ENCODE data around the gene STRAP.

Gene STRAP

DNA sequence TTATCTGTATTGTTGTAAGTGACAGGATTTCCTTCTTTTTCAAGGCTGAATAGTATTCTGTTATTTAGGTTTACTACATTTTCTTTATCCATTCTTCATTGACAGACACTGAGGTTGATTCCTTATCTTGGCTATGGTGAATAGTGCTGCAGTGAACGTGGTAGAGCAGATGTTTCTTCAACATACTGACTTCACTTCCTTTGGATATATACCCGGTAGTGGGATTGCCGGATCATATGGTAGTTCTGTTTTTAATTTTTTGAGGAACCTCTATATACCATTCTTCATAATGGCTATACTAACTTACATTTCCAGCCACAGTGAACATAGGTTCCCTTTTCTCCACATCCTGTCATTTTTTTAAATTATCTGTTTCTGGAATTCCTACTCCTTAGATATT lies 50.8 kb downstream of the STRAP start:
- H3K4me3 ChIP-seq (ENCODE audit: low read depth, low read length, poor library complexity, severe bottlenecking) = no peak overlapping the region
- H3F3A ChIP-seq (ENCODE audit: insufficient read depth, low read length) = no peaks in the 10 kb centered on the region
- H3K79me2 ChIP-seq (ENCODE audit: insufficient read depth, low read length) = peaks cover 5% of the 10 kb centered on the region; the same call in 1 of the 2 replicates
- TF ChIP-seq EZH2 (IDR thresholded peaks at IDR 0.05; ENCODE audit: borderline replicate concordance, low read length) (no peak), CTCF (IDR thresholded peaks at IDR 0.05; ENCODE audit: low read length) (no peak)
- no peaks in the 10 kb centered on the region for H3K27me3 ChIP-seq (ENCODE audit: insufficient read depth, low read length)
- no peaks in the 10 kb centered on the region for H3K4me1 ChIP-seq (ENCODE audit: insufficient read depth, low read length, severe bottlenecking)
- H3K9ac ChIP-seq (ENCODE audit: low read length) = no peak overlapping the region
- H4K20me1 ChIP-seq (ENCODE audit: insufficient read depth, low read length) = no peaks in the 10 kb centered on the region
- H3K9me2 ChIP-seq (ENCODE audit: low read depth, low read length) = no peaks in the 10 kb centered on the region
- no peaks in the 10 kb centered on the region for H3K9me3 ChIP-seq (ENCODE audit: low read length)
- no peak overlapping the region for H2AFZ ChIP-seq (ENCODE audit: low read length)
- no peaks in the 10 kb centered on the region for H3K36me3 ChIP-seq (ENCODE audit: insufficient read depth, low read length)
- no peak overlapping the region for H3K27ac ChIP-seq (ENCODE audit: low read depth, low read length, poor library complexity, severe bottlenecking)
- no peak overlapping the region for H3K4me2 ChIP-seq (ENCODE audit: low read length)

DNA sequence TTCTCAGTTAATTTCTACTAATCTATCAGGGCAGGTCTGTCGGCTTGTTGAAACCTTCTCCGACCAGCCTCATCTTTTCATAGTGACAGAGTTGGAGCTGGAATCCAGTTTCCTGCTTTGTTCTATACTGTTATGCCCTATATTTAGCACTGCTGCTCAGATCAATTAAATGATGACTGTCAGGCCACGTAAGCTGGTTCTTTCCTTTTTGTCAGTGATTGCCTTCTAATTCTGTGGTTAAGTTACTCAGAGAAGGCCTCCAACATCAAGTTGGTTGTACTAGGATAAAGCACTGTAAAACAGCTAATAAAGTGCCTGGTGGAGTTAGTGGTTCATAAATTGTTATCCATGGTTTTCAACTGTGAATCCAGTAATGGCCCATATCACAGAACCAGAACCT lies 51.6 kb downstream of the STRAP start:
- H3K4me2 ChIP-seq (ENCODE audit: low read length) = no peak overlapping the region
- H3K4me3 ChIP-seq (ENCODE audit: low read depth, low read length, poor library complexity, severe bottlenecking) = no peak overlapping the region
- no peaks in the 10 kb centered on the region for H3K9me2 ChIP-seq (ENCODE audit: low read depth, low read length)
- peaks cover 5% of the 10 kb centered on the region; the same call in 1 of the 2 replicates for H3K79me2 ChIP-seq (ENCODE audit: insufficient read depth, low read length)
- no peak overlapping the region for H2AFZ ChIP-seq (ENCODE audit: low read length)
- H3K4me1 ChIP-seq (ENCODE audit: insufficient read depth, low read length, severe bottlenecking) = no peaks in the 10 kb centered on the region
- H3K27ac ChIP-seq (ENCODE audit: low read depth, low read length, poor library complexity, severe bottlenecking) = no peak overlapping the region
- H3F3A ChIP-seq (ENCODE audit: insufficient read depth, low read length) = no peaks in the 10 kb centered on the region
- no peaks in the 10 kb centered on the region; the same call in 1 of the 2 replicates for H3K9me3 ChIP-seq (ENCODE audit: low read length)
- no peak overlapping the region for H3K9ac ChIP-seq (ENCODE audit: low read length)
- no peaks in the 10 kb centered on the region for H4K20me1 ChIP-seq (ENCODE audit: insufficient read depth, low read length)
- TF ChIP-seq EZH2 (IDR thresholded peaks at IDR 0.05; ENCODE audit: borderline replicate concordance, low read length) (no peak), CTCF (IDR thresholded peaks at IDR 0.05; ENCODE audit: low read length) (no peak)
- H3K27me3 ChIP-seq (ENCODE audit: insufficient read depth, low read length) = no peaks in the 10 kb centered on the region
- no peaks in the 10 kb centered on the region for H3K36me3 ChIP-seq (ENCODE audit: insufficient read depth, low read length)

DNA sequence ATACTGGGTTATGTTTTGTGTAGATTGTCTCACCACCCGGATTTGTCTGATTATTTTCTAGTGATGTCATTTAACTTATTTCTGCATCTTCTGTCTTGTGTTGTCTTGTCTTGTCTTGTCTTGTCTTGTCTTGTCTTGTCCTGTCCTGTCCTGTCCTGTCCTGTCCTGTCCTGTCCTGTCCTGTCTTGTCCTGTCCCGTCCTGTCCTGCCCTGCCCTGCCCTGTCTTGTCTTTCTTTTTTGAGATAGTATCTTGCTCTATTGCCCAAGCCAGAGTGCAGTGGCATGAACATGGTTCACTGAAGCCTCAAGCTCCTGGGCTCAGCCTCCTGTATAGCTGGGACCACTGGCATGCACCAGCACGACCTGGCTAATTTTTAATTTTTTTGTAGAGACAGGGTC lies 54.6 kb downstream of the STRAP start:
- no peak for TF ChIP-seq CTCF (IDR thresholded peaks at IDR 0.05; ENCODE audit: low read length)
- TF ChIP-seq EZH2 (IDR thresholded peaks at IDR 0.05; ENCODE audit: borderline replicate concordance, low read length) = no peak
- H3K27me3 ChIP-seq (ENCODE audit: insufficient read depth, low read length) = no peaks in the 10 kb centered on the region

More for the DNA sequence above, 54.6 kb downstream of the STRAP start:
- H3K4me1 ChIP-seq (ENCODE audit: insufficient read depth, low read length, severe bottlenecking) = no peaks in the 10 kb centered on the region
- no peaks in the 10 kb centered on the region for H3K9me2 ChIP-seq (ENCODE audit: low read depth, low read length)
- no peak overlapping the region for H3K4me2 ChIP-seq (ENCODE audit: low read length)
- H2AFZ ChIP-seq (ENCODE audit: low read length) = no peak overlapping the region
- peaks cover 5% of the 10 kb centered on the region; the same call in 1 of the 2 replicates for H3K79me2 ChIP-seq (ENCODE audit: insufficient read depth, low read length)
- no peaks in the 10 kb centered on the region for H3K36me3 ChIP-seq (ENCODE audit: insufficient read depth, low read length)
- H3K9me3 ChIP-seq (ENCODE audit: low read length) = peaks cover 4% of the 10 kb centered on the region; the same call in 1 of the 2 replicates
- no peak overlapping the region for H3K27ac ChIP-seq (ENCODE audit: low read depth, low read length, poor library complexity, severe bottlenecking)
- no peak overlapping the region for H3K4me3 ChIP-seq (ENCODE audit: low read depth, low read length, poor library complexity, severe bottlenecking)
- no peaks in the 10 kb centered on the region for H3F3A ChIP-seq (ENCODE audit: insufficient read depth, low read length)
- no peak overlapping the region for H3K9ac ChIP-seq (ENCODE audit: low read length)
- H4K20me1 ChIP-seq (ENCODE audit: insufficient read depth, low read length) = no peaks in the 10 kb centered on the region
